GM12878 (cell line): ENCODE data around the gene FTH1. TPM values are rescaled to one million over a fixed set of nuclear protein-coding genes. Genes with fewer than 3 reads are reported as not detected.

Source experiments
- ATAC-seq: fragments of 200-7000 bp; cut with Tn5 transposase; 3 replicates; pipeline ENCODE4 v1.9.1; 2020; ENCODE audit warnings: mild to moderate bottlenecking, moderate library complexity
- BruUV-seq: library from RNA; stranded (reverse); fragments of 400-500 nt; replicated peaks from 2 replicates; lab custom pipeline; 2021; lab: Mats Ljungman, UMichigan
- CTCF ChIA-PET: fragments of 300-600 bp; sonication (Branson Sonifier 250); formaldehyde crosslinking; extraction: SDS; loops from one replicate; lab custom pipeline; 2021; ENCODE audit warnings: inconsistent platforms; lab: Yijun Ruan, JAX
- POLR2A ChIA-PET: fragments of 350-600 bp; formaldehyde crosslinking; extraction: SDS; loops from one replicate; lab custom pipeline; 2021; ENCODE audit warnings: inconsistent platforms; lab: Charles Lee
- RAD21 ChIA-PET: fragments of 300-600 bp; sonication (Branson Sonifier 250); formaldehyde crosslinking; loops from one replicate; lab custom pipeline; 2023; ENCODE audit warnings: antibody characterized with exemption; ENCODE audit not compliant: unreplicated experiment; lab: Charles Lee
- SMC1A ChIA-PET: fragments of 300-600 bp; sonication (Branson Sonifier 250); formaldehyde crosslinking; loops from one replicate; lab custom pipeline; 2023; ENCODE audit not compliant: unreplicated experiment, uncharacterized antibody; lab: Charles Lee
- DNase-seq: peaks from one replicate; pipeline ENCODE4 v3.0.0-alpha.2; 2011; ENCODE audit warnings: low read depth, low spot score
- FAIRE-seq: peaks from 3 replicates; lab custom pipeline; 2011; peaks lifted over from hg19 to GRCh38; lab: Jason Lieb, UNC
- H2AFZ ChIP-seq: 2 replicates; pipeline ENCODE4 v1.6.0; 2011; ENCODE audit warnings: low read depth, low read length, control low read depth; ENCODE audit not compliant: control insufficient read depth
- H3K27ac ChIP-seq: 2 replicates; pipeline ENCODE4 v1.5.1; 2011; ENCODE audit warnings: control low read depth; ENCODE audit not compliant: control insufficient read depth, insufficient read depth
- H3K27me3 ChIP-seq, 2 experiments: replicated peaks in 1 of 2; 2 replicates each; pipeline versions ENCODE4 v1.6.0 to v1.6.1; 2011; ENCODE audit warnings: low read length in 1 of 2; ENCODE audit not compliant: control insufficient read depth in 2 of 2, insufficient read depth in 2 of 2
- H3K36me3 ChIP-seq, 2 experiments: 2 replicates each; pipeline ENCODE4 v1.5.1; 2011; ENCODE audit warnings: low read length in 1 of 2; ENCODE audit not compliant: control insufficient read depth in 2 of 2, insufficient read depth in 2 of 2
- H3K4me1 ChIP-seq: 2 replicates; pipeline ENCODE4 v1.6.1; 2011; ENCODE audit warnings: mild to moderate bottlenecking, low read length, moderate library complexity, mixed read lengths; ENCODE audit not compliant: control insufficient read depth, insufficient read depth
- H3K4me2 ChIP-seq: 2 replicates; pipeline ENCODE4 v1.6.0; 2011; ENCODE audit warnings: control low read depth; ENCODE audit not compliant: control insufficient read depth, insufficient read depth
- H3K4me3 ChIP-seq: fragments of 200-600 bp; sonication (generic); 2 replicates; pipeline ENCODE4 v1.5.1; 2016
- H3K79me2 ChIP-seq: 2 replicates; pipeline ENCODE4 v1.6.0; 2011; ENCODE audit warnings: low read length; ENCODE audit not compliant: control insufficient read depth, insufficient read depth
- H3K9ac ChIP-seq: 2 replicates; pipeline ENCODE4 v1.8.0; 2011; ENCODE audit warnings: low read length, control low read depth, mixed read lengths; ENCODE audit not compliant: control insufficient read depth, insufficient read depth
- H3K9me3 ChIP-seq: replicated peaks from 3 replicates; pipeline ENCODE4 v1.5.1; 2011; ENCODE audit warnings: mild to moderate bottlenecking, low read length; ENCODE audit not compliant: control insufficient read depth, insufficient read depth
- H4K20me1 ChIP-seq: 2 replicates; pipeline ENCODE4 v1.6.0; 2011; ENCODE audit not compliant: control insufficient read depth, insufficient read depth
- BRCA1 ChIP-seq: IDR thresholded peaks from 2 replicates; pipeline ENCODE4 v1.6.1; 2011; ENCODE audit warnings: low read depth, low read length, improper control_type of control experiment
- CREB1 ChIP-seq: IDR thresholded peaks from 2 replicates; pipeline ENCODE4 v1.6.1; 2012; ENCODE audit warnings: low read depth, mild to moderate bottlenecking, inconsistent platforms
- ESRRA ChIP-seq: IDR thresholded peaks from 2 replicates; pipeline ENCODE4 v1.6.1; 2012; ENCODE audit warnings: mild to moderate bottlenecking, low read length, improper control_type of control experiment
- GABPA ChIP-seq: IDR thresholded peaks from 2 replicates; pipeline ENCODE4 v1.6.1; 2014; ENCODE audit warnings: antibody characterized with exemption, low read depth, mild to moderate bottlenecking, inconsistent platforms
- JUNB ChIP-seq: IDR thresholded peaks from 2 replicates; pipeline ENCODE4 v1.6.1; 2016; ENCODE audit warnings: antibody characterized with exemption, mild to moderate bottlenecking
- MEF2A ChIP-seq: IDR thresholded peaks from 2 replicates; pipeline ENCODE4 v1.6.1; 2011; ENCODE audit warnings: low read depth, mild to moderate bottlenecking, low read length, moderate library complexity; ENCODE audit not compliant: insufficient read depth
- NFIC ChIP-seq: IDR thresholded peaks from 2 replicates; pipeline ENCODE4 v1.6.1; 2012; ENCODE audit warnings: low read depth, mild to moderate bottlenecking, inconsistent platforms, low read length, moderate library complexity
- NFYB ChIP-seq: IDR thresholded peaks from 2 replicates; pipeline ENCODE4 v1.6.1; 2011; ENCODE audit warnings: low read depth, mild to moderate bottlenecking, low read length, improper control_type of control experiment, moderate library complexity; ENCODE audit not compliant: insufficient read depth
- NKRF ChIP-seq: fragments of 450-650 bp; conservative IDR thresholded peaks from 2 replicates; pipeline ENCODE4 v1.6.1; 2017; ENCODE audit warnings: mild to moderate bottlenecking, moderate library complexity
- PAX8 ChIP-seq: fragments of 450-650 bp; IDR thresholded peaks from 2 replicates; pipeline ENCODE4 v1.6.1; 2017; ENCODE audit warnings: mild to moderate bottlenecking, moderate library complexity
- TBL1XR1 ChIP-seq: IDR thresholded peaks from 2 replicates; pipeline ENCODE4 v1.6.1; 2012; ENCODE audit warnings: low read depth, low read length, improper control_type of control experiment
- TCF12 ChIP-seq: IDR thresholded peaks from 2 replicates; pipeline ENCODE4 v1.6.1; 2011; ENCODE audit warnings: low read depth, mild to moderate bottlenecking, low read length
- WGBS: methylation state at CpG from one replicate; pipeline ENCODE4 v1.1.6; 2016; ENCODE audit warnings: low lambda C conversion rate; ENCODE audit not compliant: insufficient replicate concordance, insufficient coverage; ENCODE audit errors: missing lambda C conversion rate; 5-methylcytosine and 5-hydroxymethylcytosine counted together
- in situ Hi-C: fragments of 300-500 bp; cut with MboI; formaldehyde crosslinking; loops from 9 replicates; pipeline ENCODE4 v1.14.3; 2018; ENCODE audit warnings: mixed read lengths
- intact Hi-C: fragments of 100-400 bp; cut with micrococcal nuclease; formaldehyde crosslinking; loops from one replicate; pipeline ENCODE4 v1.14.2; 2022; ENCODE audit not compliant: unreplicated experiment
- polyA plus RNA-seq, 11 experiments: library from polyadenylated mRNA; depleted of rRNA in 4 of 11; unstranded in 6 of 11; stranded (reverse) in 5 of 11; fragments of >200 nt; fragmentation: Nextera tagmentation in 4 of 11; fragmentation: Illumina TruSeq in 1 of 11; extraction: Ambion mirVana in 4 of 11; extraction: Trizol in 1 of 11; gene quantifications; 1 replicate in 1 of 11; 2 replicates in 10 of 11; pipeline versions ENCODE4 v1.2.1 to v1.2.3, GENCODE V29; 2011 to 2016; ENCODE audit warnings: inconsistent platforms in 2 of 11, missing spikeins in 2 of 11, low read depth in 1 of 11
- total RNA-seq, 4 experiments: library from RNA; depleted of rRNA in 3 of 4; stranded (reverse); fragments of >200 nt in 3 of 4; fragmentation: Illumina TruSeq in 1 of 4; extraction: Trizol in 1 of 4; gene quantifications; 2 replicates each; pipeline versions ENCODE4 v1.2.1 to v1.2.3, GENCODE V29; 2013 to 2021

The FTH1 gene
- total and polyA plus RNA-seq, 10 of the 15 experiments (the other 5 are each of a cell fraction or from before 2014, with no cell fraction given) = 289 to 4,154 (median 960) TPM

DNA sequence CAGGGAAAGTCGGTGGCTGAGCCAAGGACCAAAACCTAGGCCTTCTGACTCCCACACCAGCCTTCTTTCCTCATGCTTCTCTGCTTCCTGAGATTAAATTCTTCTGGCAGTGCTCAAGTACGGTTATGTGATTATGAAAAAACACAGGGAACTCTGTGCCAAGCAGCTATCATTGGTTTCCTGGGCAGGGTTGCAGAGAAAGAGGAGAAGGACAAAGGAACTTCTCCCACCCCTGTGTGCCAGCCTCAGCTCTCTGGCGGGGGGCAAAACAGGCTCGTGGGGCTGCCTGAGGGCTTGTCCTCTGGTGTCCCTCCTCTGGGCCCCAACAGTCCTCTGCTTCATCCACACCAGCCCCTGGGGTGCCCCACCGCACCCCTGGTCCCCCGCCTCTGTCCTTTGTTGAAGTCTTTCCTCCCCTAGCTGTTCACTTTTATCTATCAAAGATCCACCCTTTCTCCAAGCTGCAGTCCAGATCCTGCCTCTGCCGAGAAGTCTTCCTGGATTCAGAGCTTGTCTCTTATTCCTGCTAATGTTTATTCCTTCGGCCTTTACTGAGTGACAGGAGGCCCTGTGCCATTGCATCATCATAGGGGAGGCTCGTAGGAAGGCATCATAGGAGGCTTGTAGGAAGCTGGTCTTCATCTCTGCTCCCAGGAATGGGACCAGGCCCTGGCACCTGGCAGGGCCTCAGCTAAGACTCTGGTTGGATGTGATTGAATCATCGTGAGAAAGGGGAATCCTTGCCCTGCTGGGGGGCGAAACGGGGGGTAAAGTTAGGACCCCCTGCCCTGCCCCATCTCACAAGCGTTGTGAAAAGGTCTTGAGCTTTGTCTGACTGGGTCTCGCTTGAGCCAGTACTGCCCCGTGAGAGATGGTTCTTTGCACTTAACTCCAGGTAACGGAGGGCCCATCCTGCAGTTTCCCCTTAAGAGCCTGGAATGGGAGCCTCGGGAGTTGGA, 11.5 kb upstream of the FTH1 start:
- DNase-seq (no peak), ATAC-seq (no peak), FAIRE-seq (no peak)
- no peak overlapping the region for H3K9ac ChIP-seq
- in situ Hi-C loops (no loop called here), intact Hi-C loops (no loop called here)
- no peak overlapping the region for H3K4me3 ChIP-seq
- ChIA-PET POLR2A (no interaction called here), CTCF (interaction anchor here (0.7 to 1.3 kb wide), 3 partner anchors 11 to 81 kb away, joined by 3 read pairs; no protein-coding TSS in a partner anchor), SMC1A (interaction anchor here (1.6 kb wide), 1 partner anchor 30 kb away, joined by 3 read pairs; no protein-coding TSS in a partner anchor), RAD21 (interaction anchor here (1.2 kb wide), 1 partner anchor 31 kb away, joined by 5 read pairs; no protein-coding TSS in a partner anchor)
- H3K79me2 ChIP-seq = no peaks in the 10 kb centered on the region
- H4K20me1 ChIP-seq = no peaks in the 10 kb centered on the region
- H3K27me3 ChIP-seq = no peaks in the 10 kb centered on the region
- 61% methylated on average over 12 of the region's 17 CpGs for WGBS
- no peak overlapping the region for H3K27ac ChIP-seq
- no peak overlapping the region for H2AFZ ChIP-seq
- no peaks in the 10 kb centered on the region for H3K9me3 ChIP-seq
- H3K4me2 ChIP-seq = no peak overlapping the region
- no peaks in the 10 kb centered on the region for H3K4me1 ChIP-seq
- H3K36me3 ChIP-seq = no peaks in the 10 kb centered on the region
- no TSS peak for BruUV-seq
- TF ChIP-seq NFIC (no peak), TCF12 (no peak)

GRCh38 chr11:61976813-61977475, 9.5 kb upstream of the FTH1 start:
- Histone ChIP-seq H3K79me2 (no peaks in the 10 kb centered on the region), H3K27me3 (no peaks in the 10 kb centered on the region), H3K36me3 (no peaks in the 10 kb centered on the region), H3K4me1 (peaks cover 18% of the 10 kb centered on the region), H3K4me3 (no peak overlapping the region), H3K4me2 (no peak overlapping the region), H3K27ac (no peak overlapping the region), H2AFZ (no peak overlapping the region), H3K9me3 (no peaks in the 10 kb centered on the region), H4K20me1 (no peaks in the 10 kb centered on the region), H3K9ac (no peak overlapping the region)
- in situ Hi-C loops = no loop called here
- BruUV-seq = no TSS peak
- TF ChIP-seq MEF2A (no peak), NKRF (no peak), GABPA (no peak), ESRRA (no peak), TBL1XR1 (no peak), NFYB (no peak), PAX8 (no peak), BRCA1 (no peak), JUNB (no peak), CREB1 (no peak)
- DNase-seq (no peak), ATAC-seq (no peak), FAIRE-seq (no peak)
- ChIA-PET CTCF (interaction anchor here (1.6 kb wide), 1 partner anchor 105 kb away, joined by 3 read pairs; no protein-coding TSS in a partner anchor), RAD21 (no interaction called here), SMC1A (interaction anchor here (0.6 to 1.8 kb wide), 2 partner anchors 28 to 34 kb away, joined by 4 read pairs; no protein-coding TSS in a partner anchor), POLR2A (interaction anchor here (0.7 kb wide), 1 partner anchor 9 kb away, joined by 3 read pairs; the partner anchor contains the start of gene FTH1)
- 76% methylated on average over 7 of the region's 7 CpGs for WGBS
- intact Hi-C loops = no loop called here
